HG02571 (cell line): ENCODE measurements around the gene HOXC11.

ENCODE experiments used
- ATAC-seq: cut with Tn5 transposase; IDR thresholded peaks from one replicate; pipeline ENCODE4 v1.9.1; 2021; ENCODE audit warnings: mild to moderate bottlenecking, moderate library complexity; ENCODE audit not compliant: unreplicated experiment

HOXC11 gene

GRCh38 chr12:53956251-53956887 lies 16.6 kb upstream of the HOXC11 start:
- ATAC-seq = no peak

- ATAC-seq = no peak
These were observed 15.9 kb upstream of the HOXC11 start for GRCh38 chr12:53956914-53957536.

- ATAC-seq = no peak
These were observed 14.8 kb upstream of the HOXC11 start for GRCh38 chr12:53958128-53958527.

- no peak for ATAC-seq
These were observed 13.6 kb upstream of the HOXC11 start for GRCh38 chr12:53959314-53959713.

- ATAC-seq = no peak
These were observed 12.5 kb upstream of the HOXC11 start for GRCh38 chr12:53960187-53961024.

- no peak for ATAC-seq
These were observed 11.7 kb upstream of the HOXC11 start for GRCh38 chr12:53961025-53961761.

GRCh38 chr12:53963005-53963404 lies 9.9 kb upstream of the HOXC11 start:
- no peak for ATAC-seq

- ATAC-seq = no peak
These were observed 9.3 kb upstream of the HOXC11 start for GRCh38 chr12:53963434-53964314.

- ATAC-seq = no peak
These were observed 8.6 kb upstream of the HOXC11 start for GRCh38 chr12:53964315-53964713.

GRCh38 chr12:53965281-53966084 lies 7.4 kb upstream of the HOXC11 start:
- ATAC-seq = no peak

- no peak for ATAC-seq
These were observed 6.9 kb upstream of the HOXC11 start for GRCh38 chr12:53966085-53966384.

GRCh38 chr12:53966385-53967133 lies 6.4 kb upstream of the HOXC11 start:
- ATAC-seq = no peak

- no peak for ATAC-seq
These were observed 5.5 kb upstream of the HOXC11 start for GRCh38 chr12:53967421-53967925.

GRCh38 chr12:53968214-53969127 lies 4.5 kb upstream of the HOXC11 start:
- no peak for ATAC-seq

GRCh38 chr12:53969588-53970259 lies 3.2 kb upstream of the HOXC11 start:
- ATAC-seq = no peak

- ATAC-seq = no peak
These were observed 2.5 kb upstream of the HOXC11 start for GRCh38 chr12:53970451-53970850.

- ATAC-seq = no peak
These were observed 1.8 kb upstream of the HOXC11 start for GRCh38 chr12:53971129-53971528.
